SK-N-SH (cell line): ENCODE results near the gene TMEM134.

ENCODE experiments used
- CTCF ChIP-seq: fragments of 200-600 bp; sonication (generic); IDR thresholded peaks from 2 replicates; pipeline ENCODE4 v1.6.1; 2017; ENCODE audit warnings: antibody characterized with exemption, mild to moderate bottlenecking, moderate library complexity
- MAX ChIP-seq: IDR thresholded peaks from 2 replicates; pipeline ENCODE4 v1.4.0; 2012; ENCODE audit warnings: low read depth

- no peak for TF ChIP-seq MAX
- no peak for TF ChIP-seq CTCF
Measured at GRCh38 chr11:67492801-67493547, 23.9 kb upstream of the TMEM134 start.
